DMS 273 (cell line): ENCODE data around the gene PRAMEF11.
"Not testable (repeated sequence)": the region's sequence is repeated elsewhere in the genome, so short reads cannot be mapped to it uniquely, and the experiment has no call there.

Experiments used
- DNase-seq: peaks from one replicate; lab custom pipeline; 2025; ENCODE audit not compliant: unreplicated experiment; lab: John Stamatoyannopoulos, UW

PRAMEF11 gene

GRCh38 chr1:12831310-12831709 is at the start of gene PRAMEF11:
TSS of gene PRAMEF11 (minus strand) at chr1:12831410. CDS start at chr1:12828789, 2,621 bp downstream.
- not testable (repeated sequence) for DNase-seq

- DNase-seq: not testable (repeated sequence)
These were observed 47.2 kb upstream of the PRAMEF11 start for GRCh38 chr1:12878453-12878852.

GRCh38 chr1:12863131-12863880 is 32.1 kb upstream of the PRAMEF11 start:
- not testable (repeated sequence) for DNase-seq

- not testable (repeated sequence) for DNase-seq
These were observed 25.6 kb upstream of the PRAMEF11 start, which contains the start of gene PRAMEF2 for GRCh38 chr1:12856786-12857185. TSS of gene PRAMEF2 (plus strand) at chr1:12857086. CDS start at chr1:12859010, 1,924 bp downstream.

- DNase-seq: no peak
These were observed 20.6 kb upstream of the PRAMEF11 start for GRCh38 chr1:12851779-12852178.

- not testable (repeated sequence) for DNase-seq
These were observed 17.4 kb upstream of the PRAMEF11 start, which contains the start of gene HNRNPCL1 for GRCh38 chr1:12848620-12849019. TSS of gene HNRNPCL1 (minus strand) at chr1:12848720. CDS start at chr1:12848289, 431 bp downstream.

- not testable (repeated sequence) for DNase-seq
These were observed 2.0 kb upstream of the PRAMEF11 start for GRCh38 chr1:12833251-12833650.

GRCh38 chr1:12819061-12819460 is 12.1 kb downstream of the PRAMEF11 start:
- DNase-seq: not testable (repeated sequence)

- no peak for DNase-seq
These were observed 19.8 kb downstream of the PRAMEF11 start for GRCh38 chr1:12811409-12811784.

GRCh38 chr1:12810691-12811408 is 20.4 kb downstream of the PRAMEF11 start:
- DNase-seq: no peak

- DNase-seq: no peak
These were observed 21.3 kb downstream of the PRAMEF11 start for GRCh38 chr1:12809933-12810332.

- no peak for DNase-seq
These were observed 31.5 kb downstream of the PRAMEF11 start for GRCh38 chr1:12799730-12800129.

- no peak for DNase-seq
These were observed 32.3 kb downstream of the PRAMEF11 start for GRCh38 chr1:12798911-12799310.

GRCh38 chr1:12791097-12791496 is 40.1 kb downstream of the PRAMEF11 start, which contains the start of gene PRAMEF1:
TSS of gene PRAMEF1 (plus strand) at chr1:12791397. CDS start at chr1:12793228, 1,831 bp downstream.
- DNase-seq: not testable (repeated sequence)

GRCh38 chr1:12784729-12785128 is 46.5 kb downstream of the PRAMEF11 start:
- DNase-seq: peak; percentile 2

GRCh38 chr1:12783783-12784182 is 47.4 kb downstream of the PRAMEF11 start:
- DNase-seq: peak; percentile 66

GRCh38 chr1:12781488-12781887 is 49.7 kb downstream of the PRAMEF11 start:
- DNase-seq: peak; percentile 61

GRCh38 chr1:12778907-12779306 is 52.3 kb downstream of the PRAMEF11 start:
- peak; percentile 9 for DNase-seq

GRCh38 chr1:12778061-12778460 is 53.1 kb downstream of the PRAMEF11 start:
- DNase-seq: no peak

GRCh38 chr1:12776801-12777557 is 54.2 kb downstream of the PRAMEF11 start:
- DNase-seq: no peak

GRCh38 chr1:12775443-12775842 is 55.8 kb downstream of the PRAMEF11 start:
- DNase-seq: no peak
